Stimulated activated CD8-positive, alpha-beta memory T cell treated with anti-CD3 and anti-CD28 coated beads, Interleukin-15, amount 100 ng/mL, for 4 hours (primary cell): ENCODE data around the gene DOK7.

Source experiments
- DNase-seq, 2 donors: peaks; one replicate each; pipeline ENCODE4 v3.0.0-alpha.2; 2020; ENCODE audit warnings: low read depth in 2 of 2

DOK7 gene

DNA sequence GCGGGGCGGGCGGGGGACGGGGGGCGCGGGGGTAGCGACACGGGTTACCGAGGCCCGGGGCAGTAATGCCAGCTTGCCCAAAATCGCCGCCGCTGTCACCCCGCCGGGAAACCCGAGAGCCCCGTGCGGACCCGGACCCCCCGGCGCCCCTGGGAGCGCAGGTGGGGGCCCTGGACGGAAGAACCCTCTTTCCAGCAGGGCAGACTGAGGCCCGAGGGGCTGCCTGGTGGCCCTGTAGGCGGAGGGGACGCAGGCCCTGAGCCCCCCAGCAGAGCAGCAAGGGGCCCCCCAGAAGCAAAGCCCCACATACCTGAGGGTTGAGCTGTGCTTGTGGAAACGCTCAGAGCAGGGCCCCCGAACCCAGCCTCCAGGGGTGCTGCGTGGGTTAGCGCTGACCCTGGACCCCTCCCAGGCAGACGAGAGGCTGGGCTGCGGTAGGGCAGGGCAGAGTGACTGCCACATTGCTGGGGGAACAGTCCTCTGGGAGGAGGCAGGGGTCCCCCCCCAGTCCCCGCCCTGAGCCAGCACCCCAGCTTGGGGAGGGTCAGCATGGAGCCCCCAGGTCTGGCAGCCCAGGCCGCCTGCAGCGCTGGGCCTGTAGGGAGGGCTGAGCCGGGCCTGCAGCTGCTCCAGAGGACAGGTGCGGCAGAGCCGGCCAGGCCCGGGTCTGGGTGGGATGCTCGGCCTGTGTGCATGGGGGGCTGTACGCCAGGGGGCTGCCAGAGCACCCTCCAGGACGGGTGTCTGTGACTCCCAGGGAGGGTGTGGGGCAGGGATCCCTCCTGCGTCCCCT, 646 bp downstream of the DOK7 start:
- DNase-seq = no peak

- no peak for DNase-seq
These were observed 1.3 kb downstream of the DOK7 start for GRCh38 chr4:3464349-3464905.

- no peak for DNase-seq
These were observed 2.0 kb downstream of the DOK7 start for GRCh38 chr4:3464911-3465697.

DNA sequence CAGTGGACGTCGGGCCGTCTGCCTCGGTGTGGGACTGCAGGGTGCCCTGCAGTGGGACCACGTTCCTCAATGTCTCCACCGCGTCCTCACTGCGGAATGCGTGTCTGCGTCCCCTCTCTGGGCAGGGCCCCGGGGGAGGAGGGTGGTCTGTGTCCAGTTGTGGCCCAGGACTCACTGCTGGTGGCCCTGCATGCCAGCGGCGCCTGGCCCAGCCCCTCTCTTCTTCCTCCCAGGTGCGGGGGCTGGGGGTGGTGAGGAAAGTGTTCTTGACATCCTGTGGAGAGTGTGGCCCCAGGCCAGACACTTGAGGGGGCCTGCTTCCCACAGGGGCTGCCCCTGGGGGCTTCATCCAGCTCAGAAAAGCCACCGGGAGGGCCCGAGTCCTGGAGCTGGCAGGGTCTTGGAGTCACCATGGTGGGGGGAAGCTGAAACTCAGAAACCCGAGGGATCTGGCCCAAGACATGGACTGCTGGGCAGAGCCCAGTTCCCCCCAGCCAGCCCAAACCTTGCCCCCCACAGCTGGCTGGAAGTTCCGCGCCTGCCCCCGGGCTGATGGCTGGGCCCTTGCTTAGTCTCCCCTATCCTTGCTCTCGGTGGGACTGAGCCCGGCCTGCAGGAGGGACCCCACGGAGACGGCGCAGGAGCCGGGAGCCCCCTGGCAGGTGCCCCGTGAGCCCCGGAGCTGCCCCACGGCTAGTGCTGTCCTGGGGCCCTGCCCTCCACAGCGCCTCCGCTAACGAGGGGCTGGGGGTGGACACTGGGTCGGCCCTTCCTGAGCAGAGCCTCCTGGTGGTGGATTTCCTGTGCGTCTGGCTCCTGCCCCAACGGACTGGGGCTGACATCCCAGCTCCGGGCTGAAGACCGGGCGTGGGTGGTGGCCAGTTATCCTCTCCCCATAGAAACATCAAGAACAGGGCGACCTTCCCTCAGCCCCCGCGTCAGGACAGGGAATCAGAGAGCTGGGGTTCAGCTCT, 2.9 kb downstream of the DOK7 start:
- DNase-seq = no peak

DNA sequence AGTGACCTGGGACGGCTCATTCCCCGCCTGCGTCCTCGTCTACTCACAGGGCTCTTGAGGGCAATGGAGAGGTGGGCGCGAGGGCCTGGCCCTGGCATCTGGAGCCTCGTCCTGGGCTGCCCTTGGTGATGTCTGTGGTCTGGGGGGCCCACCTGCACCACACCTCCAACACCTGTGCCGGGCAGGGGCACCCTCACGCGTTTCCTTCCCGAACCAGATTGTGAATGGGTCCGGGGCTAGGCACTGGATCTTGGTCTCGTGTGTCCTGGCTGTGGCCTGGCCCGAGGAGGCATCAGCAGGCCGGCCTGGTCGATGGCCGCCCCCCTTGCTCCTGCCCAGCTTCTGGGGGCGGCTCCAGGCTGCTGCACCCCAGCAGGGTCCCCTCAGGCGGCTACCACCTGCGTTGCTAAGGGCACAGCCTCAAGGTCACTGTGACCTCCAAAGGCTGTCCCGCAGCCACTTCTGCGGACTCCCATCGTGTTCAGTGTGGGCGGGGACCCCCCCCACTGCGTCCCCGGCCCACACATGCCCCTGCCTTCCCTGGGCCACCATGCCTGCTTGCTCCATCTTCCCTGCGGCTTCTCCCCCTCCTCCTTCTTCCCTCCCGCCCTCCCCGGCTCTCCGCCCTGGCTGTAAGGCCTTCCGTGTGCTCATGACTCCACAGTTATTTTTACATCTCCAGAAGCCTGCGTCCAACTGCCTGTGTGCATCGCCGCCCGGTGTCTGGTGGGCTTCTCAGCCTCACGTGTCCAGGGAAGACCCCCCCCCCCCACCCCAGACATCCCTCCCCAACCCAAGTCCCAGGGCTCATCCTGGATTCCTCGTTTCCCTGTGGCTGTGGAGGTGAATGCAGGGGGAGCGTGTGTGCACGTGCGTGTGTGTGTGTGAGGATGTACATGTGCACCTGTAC, 3.8 kb downstream of the DOK7 start:
- DNase-seq = no peak

- DNase-seq = no peak
These were observed 4.5 kb downstream of the DOK7 start for GRCh38 chr4:3467601-3468031.

- no peak for DNase-seq
These were observed 5.0 kb downstream of the DOK7 start for GRCh38 chr4:3468154-3468553.

DNA sequence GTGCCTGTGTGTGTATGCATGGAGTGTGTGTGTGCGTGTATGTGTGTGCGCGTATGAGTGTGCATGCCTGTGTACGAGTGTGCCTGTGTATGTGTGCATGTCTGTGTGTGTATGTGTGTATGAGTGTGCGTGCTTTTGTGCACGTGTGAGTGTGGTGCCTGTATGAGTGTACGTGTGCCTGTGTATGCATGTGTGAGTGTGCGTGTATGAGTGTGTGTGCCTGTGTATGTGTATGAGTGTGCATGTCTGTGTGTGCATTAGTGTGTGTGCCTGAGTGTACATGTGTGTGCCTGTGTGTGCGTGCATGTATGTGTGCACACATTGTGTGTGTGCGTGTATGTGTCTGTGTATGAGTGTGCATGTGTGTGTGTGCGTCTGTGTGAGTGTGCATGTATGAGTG, 5.7 kb downstream of the DOK7 start:
- no peak for DNase-seq

DNA sequence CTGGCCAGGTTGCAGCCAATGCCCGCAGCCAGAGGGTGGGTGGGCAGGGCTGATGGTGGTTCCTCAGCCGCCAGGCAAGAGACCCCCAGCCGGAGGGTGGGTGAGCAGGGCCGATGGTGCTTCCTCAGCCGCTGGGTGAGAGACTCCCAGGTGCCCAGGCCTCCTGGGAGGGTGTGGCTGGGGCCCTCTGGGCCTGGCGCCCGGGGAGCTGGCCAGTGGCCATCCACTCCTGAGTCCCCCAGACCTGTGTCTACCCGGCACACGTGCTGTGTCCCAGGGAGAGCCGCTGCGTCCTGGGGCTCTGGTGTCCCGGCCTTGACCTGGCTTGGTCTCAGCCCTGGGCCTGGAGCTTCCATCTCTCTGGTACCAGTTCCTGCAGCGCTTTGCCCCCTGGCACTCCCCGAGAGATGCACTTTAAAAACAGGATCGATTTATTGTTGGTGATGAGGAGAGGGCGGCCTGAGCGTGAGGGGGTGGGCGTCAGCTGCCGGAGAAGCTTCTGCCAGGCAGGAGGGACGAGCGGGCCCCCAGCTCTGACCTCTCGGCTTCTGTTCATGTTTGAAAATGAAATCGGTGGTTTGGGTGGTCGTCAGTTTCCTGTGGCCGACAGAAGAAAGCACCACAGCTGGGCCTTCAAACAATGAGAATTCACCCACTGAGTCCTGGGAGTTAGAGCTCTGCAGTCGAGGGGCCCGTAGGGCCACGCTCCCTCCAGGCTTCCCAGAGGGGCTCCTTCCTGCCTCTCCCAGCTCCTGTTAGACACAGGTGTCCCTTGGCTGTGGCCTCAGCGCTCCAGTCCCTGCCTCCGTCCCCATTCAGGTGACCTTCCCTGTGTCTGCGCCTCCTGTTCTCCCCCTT, 6.5 kb downstream of the DOK7 start:
- DNase-seq = no peak

GRCh38 chr4:3470244-3471097, 7.4 kb downstream of the DOK7 start:
- no peak for DNase-seq

- DNase-seq = no peak
These were observed 8.1 kb downstream of the DOK7 start for GRCh38 chr4:3471098-3471760.

DNA sequence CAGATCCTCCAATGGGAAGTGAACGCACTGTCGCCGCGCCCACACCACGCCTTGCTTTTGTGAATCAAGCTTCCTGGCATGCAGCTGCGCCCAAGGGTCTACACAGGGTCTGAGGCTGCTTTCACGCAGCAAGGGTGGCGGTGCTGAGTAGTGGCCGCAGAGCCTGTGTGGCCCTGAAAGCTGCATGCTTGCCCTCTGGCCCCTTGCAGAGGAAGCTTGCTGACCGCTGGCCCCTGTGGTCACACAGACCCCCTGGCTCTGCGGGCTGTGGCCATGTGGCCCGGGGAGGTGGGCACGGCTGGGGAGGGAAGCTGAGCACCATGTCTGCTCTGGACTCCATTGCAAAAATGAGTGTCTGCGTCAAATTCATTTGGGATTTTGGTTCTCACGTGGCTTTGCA, 8.8 kb downstream of the DOK7 start:
- DNase-seq = no peak

- DNase-seq = no peak
These were observed 9.5 kb downstream of the DOK7 start for GRCh38 chr4:3472411-3473141.

DNA sequence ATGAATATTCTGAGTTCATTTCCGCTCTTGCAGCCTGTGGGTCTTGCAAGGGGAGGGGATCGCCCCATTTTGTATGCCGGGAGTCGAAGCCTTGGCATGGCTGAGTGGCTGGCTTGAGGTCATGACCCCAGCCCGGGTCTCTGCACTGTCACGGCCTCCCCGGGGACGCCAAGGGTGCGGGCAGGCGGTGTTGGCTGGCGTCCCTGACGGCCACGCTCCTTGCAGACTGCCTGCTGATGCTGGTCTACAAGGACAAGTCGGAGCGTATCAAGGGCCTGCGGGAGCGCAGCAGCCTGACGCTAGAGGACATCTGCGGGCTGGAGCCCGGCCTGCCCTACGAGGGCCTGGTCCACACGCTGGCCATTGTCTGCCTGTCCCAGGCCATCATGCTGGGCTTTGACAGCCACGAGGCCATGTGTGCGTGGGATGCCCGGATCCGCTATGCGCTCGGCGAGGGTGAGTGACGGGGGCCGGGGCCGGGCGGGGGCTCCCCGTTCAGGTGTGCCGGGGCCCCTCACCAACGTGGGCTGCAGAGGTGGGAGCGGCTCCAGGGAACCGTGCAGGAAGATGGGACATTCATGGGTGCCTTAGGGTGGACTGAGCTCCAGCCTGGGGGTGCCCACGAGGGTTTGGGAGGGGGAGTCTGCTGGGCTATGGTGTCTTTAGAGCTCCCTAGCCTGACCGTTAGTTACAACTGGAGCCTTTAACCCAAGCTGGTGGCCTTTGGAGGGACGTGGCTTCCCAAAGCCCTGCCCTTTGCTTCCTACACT, 10.3 kb downstream of the DOK7 start:
- no peak for DNase-seq

DNA sequence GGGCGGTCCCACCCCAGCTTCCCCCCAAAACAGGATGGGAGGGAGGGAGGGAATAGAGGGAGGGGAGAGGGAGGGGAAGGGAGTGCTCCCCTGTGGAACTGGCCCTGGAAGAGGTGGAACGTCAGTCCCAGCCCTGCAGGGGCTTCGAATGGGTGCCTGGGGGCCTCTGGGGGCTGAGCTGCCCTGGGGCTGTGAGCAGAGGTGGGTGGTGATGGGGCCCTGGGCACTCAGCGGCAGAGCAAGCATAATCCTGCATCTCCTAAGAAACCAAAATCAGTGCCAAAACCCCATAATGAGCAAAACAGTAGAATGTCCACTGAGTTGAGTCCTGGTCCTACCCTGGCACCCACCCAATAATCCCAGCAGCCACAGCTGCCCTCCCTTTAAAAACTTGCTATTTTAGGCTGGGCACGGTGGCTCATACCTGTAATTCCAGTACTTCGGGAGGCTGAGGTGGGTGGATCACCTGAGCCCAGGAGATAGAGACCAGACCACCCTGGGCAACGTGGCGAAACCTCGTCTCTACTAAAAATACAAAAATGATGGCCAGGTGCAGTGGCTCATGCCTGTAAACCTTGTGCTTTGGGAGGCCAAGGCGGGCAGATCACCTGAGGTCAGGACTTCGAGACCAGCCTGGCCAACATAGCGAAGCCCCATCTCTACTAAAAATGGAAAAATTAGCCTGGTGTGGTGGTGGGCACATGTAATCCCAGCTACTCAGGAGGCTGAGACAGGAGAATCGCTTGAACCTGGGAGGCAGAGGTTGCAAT, 11.1 kb downstream of the DOK7 start:
- no peak for DNase-seq
